Esophagus squamous epithelium (tissue), 4 donors: ENCODE results near the gene EYS.

Experiments
- CTCF ChIP-seq, 6 experiments: fragments of 450-650 bp in 4 of 6; fragments of 200-600 bp in 2 of 6; sonication (generic) in 2 of 6; IDR thresholded peaks; one replicate each; pipeline ENCODE4 v1.5.1; 2016 to 2019; ENCODE audit warnings: antibody characterized with exemption in 6 of 6, mild to moderate bottlenecking in 4 of 6, moderate library complexity in 4 of 6
- POLR2A ChIP-seq, 4 donors: fragments of 450-650 bp; IDR thresholded peaks; one replicate each; pipeline ENCODE4 v1.6.1; 2017; ENCODE audit warnings: antibody characterized with exemption in 4 of 4, mild to moderate bottlenecking in 4 of 4, moderate library complexity in 3 of 4

DNA sequence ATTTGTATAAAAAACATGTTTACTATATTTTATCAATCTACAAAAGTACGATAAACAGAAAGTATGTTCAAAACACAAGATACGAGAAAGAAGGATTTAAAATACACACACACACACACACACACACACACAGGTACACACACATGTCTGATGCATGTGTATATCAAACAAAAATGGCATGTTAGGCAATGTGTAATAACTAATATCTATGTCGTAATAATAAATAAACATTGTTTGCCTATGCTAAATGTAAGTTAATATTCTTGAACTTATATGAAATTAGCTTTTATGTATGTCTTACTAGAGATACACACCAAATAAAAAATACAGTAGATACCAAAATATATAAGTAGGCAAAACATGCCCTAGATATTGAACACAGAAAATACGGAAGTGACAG, 894.9 kb downstream of the EYS start:
- no peak for TF ChIP-seq CTCF (IDR thresholded peaks at IDR 0.05)
- TF ChIP-seq POLR2A (IDR thresholded peaks at IDR 0.05): no peak
